HG02623 (cell line): ENCODE results near the gene KRTAP10-1.
"Not testable (repeated sequence)": the region's sequence is repeated elsewhere in the genome, so short reads cannot be mapped to it uniquely, and the experiment has no call there.

Experiments used
- ATAC-seq: cut with Tn5 transposase; IDR thresholded peaks from one replicate; pipeline ENCODE4 v1.9.1; 2021; ENCODE audit warnings: moderate library complexity; ENCODE audit not compliant: unreplicated experiment

KRTAP10-1 gene

GRCh38 chr21:44539991-44540666, at the start of gene KRTAP10-1:
TSS of gene KRTAP10-1 (minus strand) at chr21:44540195. CDS start at chr21:44540150, 45 bp downstream.
- ATAC-seq = no peak

- ATAC-seq = no peak
These were observed 49.1 kb upstream of the KRTAP10-1 start for GRCh38 chr21:44589094-44589493.

- ATAC-seq = no peak
These were observed 45.9 kb upstream of the KRTAP10-1 start for GRCh38 chr21:44585892-44586291.

GRCh38 chr21:44583800-44584147, 43.8 kb upstream of the KRTAP10-1 start:
- ATAC-seq = no peak

GRCh38 chr21:44583089-44583799, 43.2 kb upstream of the KRTAP10-1 start:
- no peak for ATAC-seq

DNA sequence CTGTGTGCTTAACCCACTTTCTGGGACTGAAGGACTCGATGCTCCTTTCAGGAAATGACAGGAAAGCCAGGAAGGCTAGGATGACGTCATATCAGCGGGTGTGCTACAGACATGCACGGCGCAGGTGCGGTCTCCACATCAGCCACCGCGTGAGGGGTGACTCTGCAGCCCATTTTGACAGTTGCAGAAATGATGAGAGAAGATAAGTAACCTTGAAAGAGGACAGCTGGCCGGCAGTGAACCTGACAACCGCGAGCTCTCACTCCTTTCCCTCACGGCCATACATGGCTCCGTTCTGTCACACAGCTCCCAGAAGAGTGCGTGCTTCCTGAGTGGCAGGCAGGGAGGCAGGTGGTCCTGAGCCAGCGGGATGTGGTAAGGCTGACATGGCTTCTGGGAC, 42.1 kb upstream of the KRTAP10-1 start:
- ATAC-seq = no peak

GRCh38 chr21:44581158-44581557, 41.2 kb upstream of the KRTAP10-1 start:
- ATAC-seq = no peak

DNA sequence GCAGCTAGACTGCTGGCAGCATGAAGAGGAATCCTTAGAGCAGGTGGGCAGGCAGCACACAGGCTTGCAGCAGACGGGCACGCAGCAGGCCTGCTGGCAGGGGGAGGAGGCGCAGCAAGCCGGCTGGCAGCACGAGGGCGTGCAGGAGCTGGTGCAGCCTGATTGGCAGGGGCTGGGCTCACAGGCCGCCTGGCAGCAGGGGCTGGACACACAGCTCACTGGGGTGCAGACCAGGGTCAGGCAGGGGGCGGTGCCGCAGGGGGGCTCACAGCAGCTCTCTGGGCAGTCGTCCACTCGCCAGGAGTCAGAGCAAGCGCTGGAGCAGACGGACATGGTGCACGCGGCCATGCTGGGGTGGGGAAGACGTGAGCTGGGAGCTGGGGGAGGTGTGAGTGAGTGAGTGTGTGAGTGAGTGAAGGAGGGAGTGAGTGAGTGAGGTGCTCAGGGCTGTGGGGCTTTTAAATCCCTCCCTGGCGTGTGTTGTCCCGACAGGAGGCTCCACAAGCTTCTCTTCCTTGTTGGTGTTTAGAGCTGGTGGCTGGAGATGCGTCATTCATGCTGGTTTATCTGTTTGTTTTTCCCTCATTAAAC, 40.3 kb upstream of the KRTAP10-1 start, which contains the start of gene KRTAP10-5:
Gene KRTAP10-5, minus strand, starts transcription at position 374 of the 591 bp plus-strand sequence. Its CDS starts 26 bp downstream, at position 348.
- ATAC-seq = not testable (repeated sequence)

DNA sequence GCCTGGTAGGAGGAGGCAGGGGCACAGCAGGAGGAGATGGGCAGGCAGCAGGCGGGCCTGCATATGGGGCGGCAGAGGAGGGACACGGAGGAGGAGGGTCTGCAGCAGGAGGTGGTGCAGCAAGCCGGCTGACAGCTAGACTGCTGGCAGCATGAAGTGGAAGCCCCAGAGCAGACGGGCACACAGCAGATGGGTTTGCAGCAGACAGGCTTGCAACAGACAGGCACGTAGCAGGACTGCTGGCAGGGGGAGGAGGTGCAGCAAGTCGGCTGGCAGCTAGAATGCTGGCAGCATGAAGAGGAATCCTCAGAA, 39.8 kb upstream of the KRTAP10-1 start:
- ATAC-seq = no peak

GRCh38 chr21:44579056-44579832, 39.2 kb upstream of the KRTAP10-1 start:
- ATAC-seq = no peak

- ATAC-seq = no peak
These were observed 38.5 kb upstream of the KRTAP10-1 start for GRCh38 chr21:44578371-44579055.

DNA sequence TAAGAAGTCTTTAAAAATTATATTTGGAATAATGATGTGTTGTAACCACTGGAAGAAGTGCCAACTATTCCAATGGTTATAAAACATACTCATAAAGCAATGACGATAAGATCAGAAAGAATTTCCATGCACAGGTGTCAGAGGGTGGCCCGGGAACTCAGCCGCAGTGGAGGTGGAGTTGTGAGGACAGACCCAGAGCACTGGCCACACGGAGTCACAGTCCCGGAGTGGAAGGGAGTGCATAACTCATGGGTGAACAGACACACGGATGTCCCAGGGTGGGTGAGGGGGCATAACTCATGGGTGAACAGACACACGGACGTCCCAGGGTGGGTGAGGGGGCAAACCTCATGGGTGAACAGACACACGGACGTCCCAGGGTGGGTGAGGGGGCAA, 36.0 kb upstream of the KRTAP10-1 start:
- ATAC-seq = no peak

DNA sequence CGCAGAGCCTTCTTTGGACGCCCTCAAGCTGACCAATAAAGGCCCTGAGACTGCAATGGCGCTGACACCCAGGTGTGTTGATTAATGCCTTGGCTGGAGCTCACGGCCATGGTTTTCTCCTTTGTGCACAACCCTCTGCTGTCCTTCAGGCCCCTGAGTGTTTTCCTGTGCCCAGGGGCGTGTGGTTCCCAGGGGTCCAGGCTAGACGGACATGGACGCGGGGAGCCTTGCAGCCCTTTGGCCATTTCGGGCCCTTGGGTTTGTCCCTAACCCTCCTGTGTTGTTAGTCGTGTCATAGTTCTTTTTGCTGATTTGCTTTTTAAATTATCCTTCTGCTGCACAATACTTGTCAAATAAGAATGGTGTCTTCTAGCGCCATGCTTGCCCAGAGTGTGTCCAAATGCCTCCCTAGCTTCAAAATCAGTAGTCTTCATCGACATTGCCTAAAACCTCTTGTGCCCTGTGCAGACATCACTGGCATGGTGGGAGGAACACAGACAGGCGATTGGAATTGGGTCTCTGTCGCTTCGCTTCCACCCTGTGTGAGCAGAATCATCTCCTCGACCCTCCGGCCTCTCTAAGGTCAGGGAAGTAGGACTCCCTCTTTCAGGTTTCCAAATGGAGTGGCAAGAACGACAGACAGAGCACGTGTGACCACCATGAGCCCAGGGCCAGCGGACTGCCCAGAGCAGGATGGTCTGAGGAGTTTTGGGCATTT, 35.5 kb upstream of the KRTAP10-1 start:
- ATAC-seq = no peak

- no peak for ATAC-seq
These were observed 34.7 kb upstream of the KRTAP10-1 start for GRCh38 chr21:44574457-44575306.

GRCh38 chr21:44573630-44574456, 33.8 kb upstream of the KRTAP10-1 start, which contains the start of gene KRTAP10-4:
TSS of gene KRTAP10-4 (plus strand) at chr21:44573729. CDS start at chr21:44573759, 30 bp downstream.
- ATAC-seq = not testable (repeated sequence)

- no peak for ATAC-seq
These were observed 33.1 kb upstream of the KRTAP10-1 start for GRCh38 chr21:44572959-44573583.

DNA sequence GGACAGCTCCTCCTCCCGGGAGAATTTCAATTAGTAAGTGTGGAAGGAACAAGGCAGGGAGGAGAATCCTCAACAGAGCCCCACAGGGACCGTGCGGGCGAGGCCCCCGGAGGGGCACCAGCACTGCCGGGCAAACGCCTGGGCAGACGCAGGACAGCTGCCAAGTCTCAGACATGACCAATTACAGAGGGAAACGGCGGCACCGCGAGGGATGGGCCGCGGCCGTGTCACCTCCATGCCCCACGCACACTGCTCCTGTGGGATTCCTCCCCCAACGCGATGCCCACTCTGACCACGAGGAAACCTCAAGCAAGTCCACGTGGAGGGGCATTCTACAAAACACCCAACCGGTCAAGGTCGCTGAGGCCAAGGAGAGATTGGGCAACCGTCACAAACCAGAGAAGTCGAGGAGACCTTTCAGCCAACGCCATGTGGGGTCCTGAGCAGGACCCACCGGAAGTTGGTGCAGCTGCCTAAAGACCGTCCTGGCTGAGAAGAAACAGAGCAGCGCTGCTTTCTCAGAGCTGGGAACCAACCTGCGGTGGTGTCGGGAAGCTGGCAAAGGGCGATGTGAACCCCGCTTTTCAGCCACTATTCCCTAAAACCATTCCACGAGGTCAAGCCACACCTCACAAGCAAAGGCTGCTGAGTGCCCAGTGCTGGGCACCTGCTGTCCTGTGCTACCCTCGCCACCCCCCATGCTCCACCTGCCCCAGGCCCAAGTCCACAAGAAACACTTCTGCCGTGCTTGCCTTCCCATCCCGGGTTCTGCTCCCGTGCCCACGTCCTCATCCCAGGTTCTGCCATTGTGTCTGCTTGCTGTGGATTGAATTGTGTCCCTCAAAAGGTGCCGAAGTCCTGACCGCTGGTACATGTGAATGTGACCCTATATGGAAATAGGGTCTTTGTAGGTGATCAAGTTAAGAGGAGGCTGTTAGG, 32.1 kb upstream of the KRTAP10-1 start:
- ATAC-seq = no peak
